Kidney epithelial cell (primary cell): ENCODE results near the gene GPC4. TPM values are rescaled to one million over a fixed set of nuclear protein-coding genes. Genes with fewer than 3 reads are reported as not detected.
"Not testable (repeated sequence)": the region's sequence is repeated elsewhere in the genome, so short reads cannot be mapped to it uniquely, and the experiment has no call there.

Experiments
- DNase-seq: peaks from one replicate; pipeline ENCODE4 v3.0.0-alpha.2; 2010; ENCODE audit warnings: low read depth
- H3K27me3 ChIP-seq: 2 replicates; pipeline ENCODE4 v1.6.0; 2011; ENCODE audit warnings: low read length; ENCODE audit not compliant: control insufficient read depth, insufficient read depth
- H3K36me3 ChIP-seq: 2 replicates; pipeline ENCODE4 v1.5.1; 2011; ENCODE audit warnings: low read length; ENCODE audit not compliant: control insufficient read depth, insufficient read depth
- H3K4me3 ChIP-seq: 2 replicates; pipeline ENCODE4 v1.5.1; 2011; ENCODE audit warnings: low read depth, mild to moderate bottlenecking, control low read depth, low read length
- total RNA-seq: library from RNA; depleted of rRNA; stranded (reverse); fragments of >200 nt; gene quantifications from 2 replicates; pipeline ENCODE4 v1.2.3, GENCODE V29; 2015
- TF ChIP-seq, protein P1 (sequence below): IDR thresholded peaks from 2 replicates; pipeline ENCODE4 v1.5.1; 2011; ENCODE audit warnings: mild to moderate bottlenecking, moderate library complexity, low read length, control low read depth, inconsistent platforms; ENCODE audit not compliant: insufficient read depth, poor library complexity, severe bottlenecking

Gene GPC4
- total RNA-seq, 1 donor from 2014 or later, result 34.7 TPM

DNA sequence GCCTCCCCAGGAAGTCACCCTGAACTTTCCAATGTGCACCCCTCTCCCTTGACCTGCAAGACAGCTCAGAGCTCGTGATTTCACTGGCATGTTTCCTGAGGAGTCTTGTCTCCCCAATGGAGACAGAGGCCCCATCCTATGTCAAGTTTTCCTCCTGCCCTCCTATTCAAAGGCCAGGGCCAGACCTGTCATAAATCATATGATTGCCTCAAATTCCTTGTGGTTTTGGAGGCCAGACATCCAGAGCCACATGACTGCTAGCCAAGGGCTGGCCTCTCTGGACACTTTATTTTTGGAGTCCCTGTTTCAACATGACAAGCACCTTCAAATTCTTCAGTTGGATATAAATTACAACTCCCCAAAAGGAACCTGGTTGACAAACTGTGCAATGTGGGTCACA is 121.2 kb downstream of the GPC4 start:
- no peak for DNase-seq
- H3K36me3 ChIP-seq, result no peaks in the 10 kb centered on the region
- H3K27me3 ChIP-seq, result no peaks in the 10 kb centered on the region
- no peak overlapping the region for H3K4me3 ChIP-seq
- TF ChIP-seq, protein P1, sequence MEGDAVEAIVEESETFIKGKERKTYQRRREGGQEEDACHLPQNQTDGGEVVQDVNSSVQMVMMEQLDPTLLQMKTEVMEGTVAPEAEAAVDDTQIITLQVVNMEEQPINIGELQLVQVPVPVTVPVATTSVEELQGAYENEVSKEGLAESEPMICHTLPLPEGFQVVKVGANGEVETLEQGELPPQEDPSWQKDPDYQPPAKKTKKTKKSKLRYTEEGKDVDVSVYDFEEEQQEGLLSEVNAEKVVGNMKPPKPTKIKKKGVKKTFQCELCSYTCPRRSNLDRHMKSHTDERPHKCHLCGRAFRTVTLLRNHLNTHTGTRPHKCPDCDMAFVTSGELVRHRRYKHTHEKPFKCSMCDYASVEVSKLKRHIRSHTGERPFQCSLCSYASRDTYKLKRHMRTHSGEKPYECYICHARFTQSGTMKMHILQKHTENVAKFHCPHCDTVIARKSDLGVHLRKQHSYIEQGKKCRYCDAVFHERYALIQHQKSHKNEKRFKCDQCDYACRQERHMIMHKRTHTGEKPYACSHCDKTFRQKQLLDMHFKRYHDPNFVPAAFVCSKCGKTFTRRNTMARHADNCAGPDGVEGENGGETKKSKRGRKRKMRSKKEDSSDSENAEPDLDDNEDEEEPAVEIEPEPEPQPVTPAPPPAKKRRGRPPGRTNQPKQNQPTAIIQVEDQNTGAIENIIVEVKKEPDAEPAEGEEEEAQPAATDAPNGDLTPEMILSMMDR, result no peak

DNA sequence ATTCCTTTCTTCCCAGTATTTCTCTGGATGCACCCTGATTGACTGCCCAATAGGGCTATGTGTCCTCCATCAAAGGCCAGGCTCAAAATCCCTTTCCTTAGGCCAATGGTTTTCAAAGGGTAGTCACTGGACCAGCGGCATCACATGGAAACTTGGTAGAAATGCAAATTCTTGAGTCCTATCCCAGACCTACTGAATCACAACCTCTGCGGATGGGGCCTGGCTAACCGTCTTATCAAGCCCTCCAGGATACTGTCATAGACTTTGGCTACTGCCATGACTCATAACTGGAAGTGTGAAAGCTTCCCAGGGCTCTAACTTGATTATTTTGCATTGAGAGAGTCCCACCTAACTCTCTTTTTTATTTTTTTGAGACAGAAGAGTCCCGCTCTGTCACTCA is 125.2 kb downstream of the GPC4 start:
- TF ChIP-seq, protein P1, result no peak
- Histone ChIP-seq H3K4me3 (no peak overlapping the region), H3K27me3 (no peaks in the 10 kb centered on the region), H3K36me3 (no peaks in the 10 kb centered on the region)
- DNase-seq, result no peak

DNA sequence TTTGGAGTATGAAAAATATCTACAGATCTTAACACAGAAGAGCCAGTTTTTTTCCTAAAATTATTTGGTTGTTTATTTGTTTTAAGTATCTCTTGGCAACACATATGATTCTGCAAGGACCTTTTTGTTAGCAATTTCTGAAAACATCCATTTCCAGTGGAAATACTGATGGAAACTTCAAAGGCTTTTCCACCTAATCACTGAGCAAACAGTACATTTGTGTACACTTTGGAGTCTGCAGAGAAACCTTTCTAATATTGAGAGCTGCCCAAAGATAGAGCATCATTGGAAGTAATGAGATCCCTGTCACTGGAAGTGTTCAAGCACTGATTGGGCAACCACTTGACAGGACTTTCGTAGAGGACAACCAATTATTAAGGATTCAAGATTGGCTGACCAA is 127.4 kb downstream of the GPC4 start:
- Histone ChIP-seq H3K36me3 (no peaks in the 10 kb centered on the region), H3K4me3 (no peak overlapping the region), H3K27me3 (no peaks in the 10 kb centered on the region)
- TF ChIP-seq, protein P1, result no peak
- no peak for DNase-seq

DNA sequence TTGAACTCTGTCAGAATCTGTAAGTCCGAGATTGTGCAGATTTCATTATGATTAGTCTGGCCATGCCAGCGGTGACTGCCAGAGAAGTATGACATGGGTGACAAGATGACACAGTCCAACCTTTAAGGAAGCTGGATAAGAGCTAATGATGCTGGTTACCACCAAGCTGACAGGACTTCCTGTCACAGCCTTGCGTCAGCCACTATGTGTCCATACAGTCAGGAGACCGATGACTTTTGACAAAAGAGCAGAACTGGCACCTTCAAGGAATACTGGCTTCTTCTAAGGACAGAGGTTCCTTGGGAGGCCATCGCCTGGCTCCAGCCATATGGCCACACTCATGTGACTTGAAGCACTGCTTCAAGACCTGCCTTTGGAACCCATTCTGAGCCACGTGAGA is 129.9 kb downstream of the GPC4 start:
- Histone ChIP-seq H3K27me3 (no peaks in the 10 kb centered on the region), H3K36me3 (no peaks in the 10 kb centered on the region), H3K4me3 (no peak overlapping the region)
- TF ChIP-seq, protein P1, result no peak
- DNase-seq, result no peak

DNA sequence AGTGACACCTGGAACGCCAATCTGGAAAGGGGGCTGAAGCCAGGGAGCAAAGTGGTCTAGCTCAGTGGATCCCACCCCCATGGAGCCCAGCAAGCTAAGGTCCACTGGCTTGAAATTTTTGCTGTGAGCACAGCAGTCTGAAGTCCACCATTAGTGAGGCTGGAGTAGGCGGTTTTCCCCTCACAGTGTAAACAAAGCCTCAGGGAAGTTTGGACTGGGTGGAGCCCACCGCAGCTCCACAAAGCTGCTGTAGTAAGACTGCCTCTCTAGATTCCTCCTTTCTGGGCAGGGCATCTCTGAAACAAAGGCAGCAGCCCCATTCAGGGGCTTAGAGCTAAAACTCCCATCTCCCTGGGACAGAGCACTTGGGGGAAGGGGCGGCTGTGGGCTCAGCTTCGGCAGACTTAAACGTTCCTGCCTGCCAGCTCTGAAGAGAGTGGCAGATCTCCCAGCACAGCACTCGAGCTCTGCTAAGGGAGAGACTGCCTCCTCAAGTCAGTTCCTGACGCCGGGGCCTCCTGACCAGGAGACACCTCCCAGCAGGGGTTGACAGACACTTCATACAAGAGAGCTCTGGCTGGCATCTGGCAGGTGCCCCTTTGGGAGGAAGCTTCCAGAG is 136.1 kb downstream of the GPC4 start:
- H3K27me3 ChIP-seq, DNase-seq, H3K4me3 ChIP-seq: not testable (repeated sequence)

DNA sequence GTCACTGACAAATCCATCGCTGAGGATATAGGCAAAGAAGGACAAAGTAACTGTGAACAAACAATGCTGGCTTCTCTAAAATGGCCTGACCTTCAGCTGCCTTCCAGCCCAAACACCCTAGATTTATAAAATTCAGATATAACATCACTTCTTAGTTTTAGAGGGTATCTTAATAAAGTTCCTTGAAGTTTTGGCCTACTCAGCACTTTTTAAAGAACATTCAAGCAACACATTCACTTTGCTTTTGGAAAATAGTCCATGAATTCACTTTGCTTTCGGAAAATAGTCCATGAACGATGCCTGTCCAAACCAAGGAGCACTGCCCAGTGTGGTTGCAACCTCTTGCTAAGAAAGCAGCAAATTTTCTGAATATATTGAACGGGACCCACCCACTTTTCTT is 142.1 kb downstream of the GPC4 start:
- DNase-seq, result no peak
- no peak overlapping the region for H3K4me3 ChIP-seq
- no peaks in the 10 kb centered on the region for H3K27me3 ChIP-seq
- TF ChIP-seq, protein P1, result no peak
- H3K36me3 ChIP-seq, result no peaks in the 10 kb centered on the region

More for the DNA sequence above, 136.1 kb downstream of the GPC4 start:
- not testable (repeated sequence) for H3K36me3 ChIP-seq
